GM12864 (cell line): Measurements from ENCODE around the gene LIPC.

Source experiments
- DNase-seq: peaks from one replicate; pipeline ENCODE4 v3.0.0-alpha.2; 2011; ENCODE audit warnings: low read depth
- H3K4me3 ChIP-seq: 2 replicates; pipeline ENCODE4 v1.5.1; 2011; ENCODE audit warnings: mild to moderate bottlenecking, low read depth, low read length, control low read depth
- CTCF ChIP-seq: IDR thresholded peaks from 2 replicates; pipeline ENCODE4 v1.5.1; 2011; ENCODE audit warnings: low read depth, mild to moderate bottlenecking, moderate library complexity, low read length, control low read depth, inconsistent platforms; ENCODE audit errors: missing control alignments

LIPC gene

GRCh38 chr15:58431221-58432149, at the start of gene LIPC:
TSS of gene LIPC (plus strand) at chr15:58431991. CDS start at chr15:58432033, 42 bp downstream.
- no peak for TF ChIP-seq CTCF
- no peak for DNase-seq
- H3K4me3 ChIP-seq: no peak within 1 kb of the TSS

GRCh38 chr15:58383876-58384275, 47.9 kb upstream of the LIPC start:
- H3K4me3 ChIP-seq: no peak overlapping the region
- TF ChIP-seq CTCF: no peak
- DNase-seq: no peak

GRCh38 chr15:58384667-58385066, 47.1 kb upstream of the LIPC start:
- H3K4me3 ChIP-seq: no peak overlapping the region
- no peak for DNase-seq
- TF ChIP-seq CTCF: no peak

GRCh38 chr15:58386081-58386480, 45.7 kb upstream of the LIPC start:
- DNase-seq: no peak
- no peak overlapping the region for H3K4me3 ChIP-seq
- TF ChIP-seq CTCF: no peak

GRCh38 chr15:58386641-58387040, 45.1 kb upstream of the LIPC start:
- TF ChIP-seq CTCF: no peak
- DNase-seq: no peak
- no peak overlapping the region for H3K4me3 ChIP-seq

GRCh38 chr15:58387130-58387529, 44.7 kb upstream of the LIPC start:
- no peak for DNase-seq

More at GRCh38 chr15:58387130-58387529, 44.7 kb upstream of the LIPC start:
- TF ChIP-seq CTCF: no peak
- H3K4me3 ChIP-seq: no peak overlapping the region
